Lower leg skin (tissue), 4 donors: ENCODE results near the gene ZNF618. TPM values are rescaled to one million over a fixed set of nuclear protein-coding genes. Genes with fewer than 3 reads are reported as not detected.

Experiments used
- DNase-seq, 2 donors: peaks; one replicate each; pipeline ENCODE4 v3.0.0-alpha.2; 2019; ENCODE audit warnings: low spot score in 2 of 2
- H3K4me3 ChIP-seq: fragments of 200-600 bp; sonication (generic); 2 replicates; pipeline ENCODE4 v1.5.1; 2017; ENCODE audit warnings: mild to moderate bottlenecking, low read depth; ENCODE audit not compliant: poor library complexity, severe bottlenecking
- CTCF ChIP-seq, 3 donors: fragments of 450-650 bp; IDR thresholded peaks; one replicate each; pipeline ENCODE4 v1.5.1; 2016; ENCODE audit warnings: antibody characterized with exemption in 3 of 3, mild to moderate bottlenecking in 3 of 3, moderate library complexity in 2 of 3
- POLR2A ChIP-seq, 2 donors: fragments of 450-650 bp; IDR thresholded peaks; one replicate each; pipeline ENCODE4 v1.6.1; 2016 to 2017; ENCODE audit warnings: antibody characterized with exemption in 2 of 2, mild to moderate bottlenecking in 1 of 2, moderate library complexity in 1 of 2
- WGBS, 2 donors: methylation state at CpG; one replicate each; pipeline ENCODE4 v1.1.5; 2018; 5-methylcytosine and 5-hydroxymethylcytosine counted together
- intact Hi-C: fragments of 100-400 bp; cut with DNase I; formaldehyde crosslinking; loops from one replicate; pipeline ENCODE4 v1.15.0; 2023; ENCODE audit warnings: low total_unique reads
- total RNA-seq, 4 donors: library from RNA; depleted of rRNA; stranded (reverse); fragments of >200 nt; gene quantifications; one replicate each; pipeline ENCODE4 v1.1.0, GENCODE V29; 2016

Gene ZNF618
- total RNA-seq, 4 donors from 2014 or later: 1.1 to 4.1 (median 2.5) TPM

GRCh38 chr9:113960768-113961167 is 84.7 kb downstream of the ZNF618 start:
- TF ChIP-seq POLR2A (IDR thresholded peaks at IDR 0.05) (no peak), CTCF (IDR thresholded peaks at IDR 0.05) (no peak)
- 91 to 99% methylated on average over 6 of the region's 6 CpGs for WGBS, 2 donors
- DNase-seq: peak in 1 of 2 donors; percentile 65
- intact Hi-C loops: no loop called here
- H3K4me3 ChIP-seq: no peak overlapping the region

- H3K4me3 ChIP-seq: no peak overlapping the region
- intact Hi-C loops: no loop called here
- DNase-seq: peak in 1 of 2 donors; percentile 42
- no peak for TF ChIP-seq CTCF (IDR thresholded peaks at IDR 0.05)
- no peak for TF ChIP-seq POLR2A (IDR thresholded peaks at IDR 0.05)
- WGBS, 2 donors: 91 to 94% methylated on average over 1 of the region's 1 CpG
These were observed 86.3 kb downstream of the ZNF618 start for GRCh38 chr9:113962396-113962795.

GRCh38 chr9:113963017-113963620 is 87.0 kb downstream of the ZNF618 start:
- no peak overlapping the region for H3K4me3 ChIP-seq
- DNase-seq: peak in 1 of 2 donors; percentile 81
- intact Hi-C loops: no loop called here
- TF ChIP-seq POLR2A (IDR thresholded peaks at IDR 0.05) (no peak), CTCF (IDR thresholded peaks at IDR 0.05) (no peak)
- WGBS, 2 donors: 75 to 83% methylated on average over 5 of the region's 5 CpGs

GRCh38 chr9:113963696-113964494 is 87.8 kb downstream of the ZNF618 start:
- DNase-seq: peak in 1 of 2 donors; percentile 43
- TF ChIP-seq POLR2A (IDR thresholded peaks at IDR 0.05) (no peak), CTCF (IDR thresholded peaks at IDR 0.05) (no peak)
- WGBS, 2 donors: 70 to 74% methylated on average over 17 of the region's 17 CpGs
- intact Hi-C loops: no loop called here
- no peak overlapping the region for H3K4me3 ChIP-seq

GRCh38 chr9:113964495-113965170 is 88.5 kb downstream of the ZNF618 start:
- intact Hi-C loops: no loop called here
- TF ChIP-seq POLR2A (IDR thresholded peaks at IDR 0.05) (no peak), CTCF (IDR thresholded peaks at IDR 0.05) (no peak)
- no peak for DNase-seq
- WGBS, 2 donors: 60 to 66% methylated on average over 5 of the region's 5 CpGs
- H3K4me3 ChIP-seq: no peak overlapping the region
